Globus pallidus (tissue), 1 donor: Measurements from ENCODE around the gene SDHC.
"Not testable (repeated sequence)": the region's sequence is repeated elsewhere in the genome, so short reads cannot be mapped to it uniquely, and the experiment has no call there.

Experiments
- DNase-seq: peaks from one replicate; pipeline ENCODE4 v3.0.0-alpha.2; 2015; ENCODE audit warnings: low spot score

The SDHC gene

DNA sequence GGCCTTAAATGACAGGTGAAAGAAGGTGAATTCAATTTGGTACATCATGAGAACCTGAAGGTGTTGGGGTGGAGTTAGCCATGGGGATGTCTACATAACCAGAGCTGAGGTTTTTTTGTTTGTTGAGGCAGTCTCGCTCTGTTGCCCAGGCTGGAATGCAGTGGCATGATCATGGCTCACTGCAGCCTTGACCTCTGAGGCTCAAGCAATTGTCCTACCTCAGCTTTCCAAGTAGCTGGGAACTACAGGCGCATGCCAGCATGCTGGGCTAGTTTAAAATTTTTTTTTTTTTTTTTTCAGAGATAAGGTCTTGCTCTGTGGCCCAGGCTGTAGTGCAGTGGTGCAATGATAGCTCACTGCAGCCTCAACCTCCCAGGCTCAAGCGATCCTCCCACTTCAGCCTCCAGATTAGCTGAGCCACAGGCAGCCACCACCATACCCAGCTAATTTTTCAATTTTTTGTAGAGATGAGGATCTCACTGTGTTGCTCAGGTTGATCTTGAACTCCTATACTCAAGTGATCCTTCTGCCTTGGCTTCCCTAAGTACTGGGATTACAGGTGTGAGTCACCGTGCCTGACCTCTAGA lies 2.5 kb upstream of the SDHC start:
- no peak for DNase-seq

DNA sequence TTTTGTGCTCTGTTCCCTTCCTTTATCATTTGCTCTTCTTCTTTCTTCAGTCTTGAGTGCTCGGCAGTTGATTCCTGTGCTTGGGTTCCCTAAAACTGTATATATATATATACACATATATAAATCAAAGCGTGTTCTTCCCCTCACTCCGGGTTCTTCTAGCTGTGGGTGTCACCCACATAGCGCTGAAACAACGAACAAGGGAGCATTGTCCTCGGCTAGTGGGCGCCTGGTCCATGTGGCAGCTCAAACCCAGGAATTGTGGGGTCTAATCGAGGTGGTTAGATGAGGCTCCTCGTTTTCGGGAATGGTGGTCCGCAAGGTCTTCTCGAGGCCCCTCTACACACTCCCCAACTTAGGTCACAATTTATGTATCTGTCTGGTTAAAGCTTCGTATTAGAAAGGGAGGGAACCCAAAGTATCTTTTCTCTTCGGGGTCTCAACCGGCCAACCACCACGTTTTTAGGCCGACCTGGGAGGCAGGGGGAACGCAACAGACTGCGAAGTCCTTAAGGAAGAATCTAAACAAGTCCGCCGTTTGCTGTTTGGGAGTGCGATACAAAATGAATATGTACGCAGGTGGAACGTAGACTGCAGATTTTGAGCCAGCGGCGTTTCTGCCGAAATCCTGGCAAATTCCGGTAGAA lies 504 bp upstream of the SDHC start:
- peak; percentile 75 for DNase-seq

DNA sequence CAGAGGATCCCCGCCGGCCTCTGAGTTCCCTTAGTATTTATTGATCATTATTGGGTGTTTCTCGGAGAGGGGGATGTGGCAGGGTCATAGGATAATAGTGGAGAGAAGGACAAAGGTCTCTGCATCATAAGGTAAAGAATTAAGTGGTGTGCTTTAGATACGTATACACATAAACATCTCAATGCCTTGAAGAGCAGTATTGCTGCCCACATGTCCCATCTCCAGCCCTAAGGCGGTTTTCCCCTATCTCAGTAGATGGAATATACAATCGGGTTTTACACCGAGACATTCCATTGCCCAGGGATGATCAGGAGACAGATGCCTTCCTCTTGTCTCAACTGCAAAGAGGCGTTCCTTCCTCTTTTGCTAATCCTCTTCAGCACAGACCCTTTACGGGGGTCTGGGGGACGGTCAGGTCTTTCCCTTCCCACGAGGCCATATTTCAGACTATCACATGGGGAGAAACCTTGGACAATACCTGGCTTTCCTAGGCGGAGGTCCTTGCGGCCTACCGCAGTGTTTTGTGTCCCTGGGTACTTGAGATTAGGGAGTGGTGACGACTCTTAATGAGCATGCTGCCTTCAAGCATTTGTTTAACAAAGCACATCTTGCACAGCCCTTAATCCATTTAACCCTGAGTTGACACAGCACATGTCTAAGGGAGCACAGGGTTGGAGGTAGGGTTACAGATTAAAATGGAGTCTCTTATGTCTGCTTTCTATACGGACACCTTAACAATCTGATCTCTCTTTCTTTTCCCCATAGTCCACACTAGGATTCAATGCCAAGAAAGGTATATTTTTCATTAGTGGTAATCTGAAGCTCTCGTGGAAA lies 1.9 kb downstream of the SDHC start:
- DNase-seq = not testable (repeated sequence)

DNA sequence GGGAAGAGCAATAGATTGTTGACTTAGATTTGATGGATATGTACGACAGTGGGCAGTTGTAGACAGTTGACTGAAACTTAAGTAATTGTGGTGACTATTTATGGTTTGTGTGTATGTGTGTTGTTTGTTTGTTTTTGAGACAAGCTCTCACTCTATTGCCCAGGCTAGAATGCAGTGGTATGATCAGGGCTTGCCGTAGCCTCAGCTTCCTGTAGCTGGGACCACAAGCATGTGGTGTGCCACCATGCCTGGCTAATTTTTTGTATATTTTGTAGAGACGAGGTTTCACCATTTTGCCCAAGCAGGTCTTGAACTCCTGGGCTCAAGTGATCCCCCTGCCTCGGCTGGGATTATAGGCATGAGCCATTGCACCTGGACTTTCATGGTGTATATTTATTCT lies 9.8 kb downstream of the SDHC start:
- DNase-seq = no peak

DNA sequence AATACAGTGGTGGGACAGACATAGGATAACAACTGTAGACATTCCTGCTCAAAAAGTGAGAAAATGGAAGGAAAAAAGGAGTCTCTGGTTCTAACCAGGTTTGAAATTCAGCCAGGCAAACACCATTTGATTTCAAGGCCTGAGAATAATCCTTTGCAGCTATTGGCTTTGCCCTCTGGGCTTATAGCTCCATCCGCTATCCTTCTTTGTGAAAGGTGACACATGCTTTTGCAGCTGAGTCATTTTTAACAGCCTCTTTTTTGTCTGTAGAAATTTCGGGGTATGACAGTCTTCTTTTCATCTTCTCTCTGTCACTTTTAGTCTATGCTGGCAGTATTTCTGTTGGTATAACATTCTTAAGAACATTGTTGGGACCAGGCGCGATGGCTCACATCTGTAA lies 16.2 kb downstream of the SDHC start:
- DNase-seq = no peak

DNA sequence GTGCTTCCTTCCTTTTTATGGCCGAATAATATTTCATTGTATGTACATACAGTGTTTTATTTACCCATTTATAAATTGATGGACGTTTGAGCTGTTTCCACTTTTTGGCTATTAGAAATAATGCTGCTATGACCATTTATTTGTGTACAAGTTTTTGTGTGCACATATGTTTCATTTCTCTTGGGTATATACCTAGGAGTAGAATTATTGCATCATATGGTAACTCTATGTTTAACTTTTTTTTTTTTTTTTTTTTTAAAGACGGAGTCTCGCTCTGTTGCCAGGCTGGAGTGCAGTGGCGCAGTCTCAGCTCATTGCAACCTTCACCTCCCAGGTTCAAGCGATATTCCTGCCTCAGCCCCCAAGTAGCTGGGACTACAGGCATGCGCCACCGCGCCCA lies 19.0 kb downstream of the SDHC start:
- no peak for DNase-seq

DNA sequence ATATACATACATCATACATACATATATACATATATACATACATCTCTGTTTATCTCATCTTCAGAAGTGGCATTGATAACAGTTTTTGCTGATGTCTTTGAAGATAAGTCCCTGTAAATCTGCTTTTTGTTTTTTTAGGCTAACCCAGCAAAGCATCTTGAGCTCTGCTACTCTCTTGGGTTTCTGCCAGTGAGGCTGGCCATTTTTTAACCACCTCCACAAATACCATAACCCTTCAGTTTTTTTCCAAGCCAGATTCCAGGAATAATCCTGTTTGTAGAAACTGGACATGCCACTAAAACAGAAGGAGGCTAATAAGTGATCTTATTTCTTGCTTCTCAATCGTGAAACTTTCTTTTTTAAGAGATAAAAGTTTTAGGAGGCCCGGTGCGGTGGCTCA lies 21.6 kb downstream of the SDHC start:
- no peak for DNase-seq

DNA sequence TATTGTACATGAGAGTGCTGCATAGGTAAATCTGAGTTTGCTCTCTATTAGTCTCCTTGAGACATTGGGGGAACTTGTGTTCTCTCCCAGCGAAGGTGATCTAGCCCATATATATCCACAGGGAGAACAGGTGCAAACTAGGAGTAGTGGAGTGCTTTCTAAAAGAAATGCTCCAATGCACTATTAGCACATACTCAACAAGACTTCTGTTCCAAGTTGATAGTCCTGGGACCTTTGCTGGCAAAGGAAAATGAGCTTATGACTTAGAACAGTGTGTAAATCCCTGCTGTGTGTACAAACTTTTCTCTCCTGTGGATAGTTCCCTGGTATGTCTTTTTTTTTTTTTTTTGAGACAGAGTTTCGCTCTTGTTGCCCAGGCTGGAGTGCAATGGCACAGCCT lies 28.0 kb downstream of the SDHC start:
- DNase-seq = no peak

DNA sequence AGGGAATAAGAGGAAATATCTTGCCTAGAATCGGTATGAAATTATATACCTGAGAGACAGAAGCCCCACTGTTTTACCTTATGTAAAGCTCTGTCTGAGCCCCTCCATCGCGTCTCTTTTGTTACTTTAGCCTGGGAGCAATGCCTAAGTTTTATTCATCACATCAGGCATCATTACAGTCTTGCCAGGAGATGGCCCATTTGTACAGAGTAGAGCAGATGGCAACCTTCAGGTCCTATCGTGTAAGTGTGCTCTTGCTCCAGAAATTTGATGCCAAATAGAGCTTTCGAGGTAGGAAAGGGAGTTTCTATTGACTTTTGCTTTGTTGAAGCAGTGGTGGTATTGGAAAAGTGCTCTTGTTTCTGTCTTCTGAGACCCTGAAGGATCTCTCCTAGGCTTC lies 28.6 kb downstream of the SDHC start:
- DNase-seq = no peak

DNA sequence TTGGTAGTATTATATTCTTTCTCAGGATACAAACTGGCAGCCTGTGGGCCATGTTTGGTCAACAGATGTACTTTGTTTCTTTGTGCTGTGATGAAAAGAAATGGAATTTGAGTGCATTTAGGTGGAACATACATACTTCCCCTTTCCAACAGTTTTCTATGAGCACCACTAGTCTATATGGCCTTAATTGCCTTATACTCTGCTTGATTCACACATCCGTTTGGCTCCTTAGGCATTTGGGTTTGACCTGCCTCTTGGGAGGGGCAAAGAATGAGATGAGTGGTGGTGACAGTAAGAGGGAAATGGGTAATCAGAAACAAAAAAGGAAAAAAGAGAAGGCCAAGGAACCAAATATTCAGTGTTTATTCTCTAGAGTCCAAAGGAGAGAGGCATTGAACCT lies 36.5 kb downstream of the SDHC start:
- no peak for DNase-seq

DNA sequence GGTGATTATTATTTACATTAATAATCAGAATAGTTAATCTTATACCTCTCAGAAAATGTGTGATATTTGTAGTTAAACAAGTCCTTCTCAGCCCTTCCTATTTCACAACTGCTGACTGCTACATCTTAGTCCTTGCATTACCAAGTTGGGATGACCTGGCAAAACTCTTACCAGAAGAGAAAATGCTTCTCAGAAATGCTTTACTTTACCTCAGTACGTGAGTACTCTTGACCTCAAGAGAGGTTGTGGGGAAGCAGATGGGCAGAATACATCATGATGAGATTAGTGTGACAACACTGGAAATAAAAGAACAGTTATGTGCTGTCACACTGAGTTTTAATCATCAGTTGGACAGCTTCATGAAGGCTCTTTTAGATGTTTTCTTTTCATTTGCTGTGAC lies 37.3 kb downstream of the SDHC start:
- DNase-seq = no peak

DNA sequence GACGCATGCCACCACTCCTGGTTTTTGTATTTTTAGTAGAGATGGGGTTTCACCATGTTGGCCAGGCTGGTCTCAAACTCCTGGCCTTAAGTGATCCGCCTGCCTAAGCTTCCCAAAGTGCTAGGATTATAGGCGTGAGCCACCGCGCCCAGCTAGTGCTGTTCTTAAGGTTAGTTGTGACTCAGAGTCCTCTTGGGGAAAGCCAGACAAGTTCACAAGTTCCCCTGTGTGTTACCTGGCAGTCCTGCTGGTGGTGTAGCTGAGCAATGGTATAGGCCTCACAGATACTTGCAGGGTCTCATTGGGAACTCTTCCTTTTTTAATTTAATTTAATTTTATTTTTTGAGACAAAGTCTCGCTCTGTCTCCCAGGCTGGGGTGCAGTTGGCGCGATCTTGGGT lies 42.9 kb downstream of the SDHC start:
- DNase-seq = no peak

DNA sequence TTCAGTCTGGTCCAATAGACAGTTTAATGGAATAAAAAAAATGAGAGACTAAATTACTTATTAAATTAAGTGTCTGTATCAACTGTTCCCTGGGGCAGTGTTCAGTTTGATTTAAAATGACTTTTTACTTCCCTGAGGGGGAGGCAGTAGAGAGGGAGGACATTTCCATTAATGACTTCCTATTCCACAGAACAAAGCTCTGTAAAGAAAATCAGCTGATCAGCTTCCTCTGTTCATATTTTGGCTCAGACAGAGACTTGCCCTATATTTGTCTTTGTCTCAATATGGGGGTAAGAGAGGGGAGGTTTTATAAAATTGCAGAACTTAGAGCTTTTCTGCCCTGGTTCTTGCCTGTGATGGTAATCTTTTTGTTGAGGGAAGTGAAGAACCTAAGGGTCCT lies 45.1 kb downstream of the SDHC start:
- peak; percentile 43 for DNase-seq

DNA sequence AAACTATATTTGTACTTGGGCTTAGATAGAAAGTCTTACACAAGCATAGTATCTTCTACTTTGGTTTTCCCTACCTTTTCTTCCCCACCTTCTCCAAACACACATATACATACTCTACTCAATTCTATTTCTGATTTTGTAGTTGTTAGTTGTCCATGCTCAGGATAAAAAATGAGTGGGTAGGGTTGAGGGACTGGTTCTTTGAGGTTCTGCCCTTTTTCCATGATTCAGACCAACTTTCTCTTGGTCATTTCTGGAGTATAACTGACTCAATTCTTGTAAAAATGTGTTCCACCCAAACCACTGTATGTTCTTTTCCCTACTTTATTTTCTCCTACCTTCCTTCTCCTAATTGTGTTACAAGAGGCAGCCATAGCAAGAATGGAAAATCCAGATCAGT lies 50.2 kb downstream of the SDHC start:
- DNase-seq = no peak

DNA sequence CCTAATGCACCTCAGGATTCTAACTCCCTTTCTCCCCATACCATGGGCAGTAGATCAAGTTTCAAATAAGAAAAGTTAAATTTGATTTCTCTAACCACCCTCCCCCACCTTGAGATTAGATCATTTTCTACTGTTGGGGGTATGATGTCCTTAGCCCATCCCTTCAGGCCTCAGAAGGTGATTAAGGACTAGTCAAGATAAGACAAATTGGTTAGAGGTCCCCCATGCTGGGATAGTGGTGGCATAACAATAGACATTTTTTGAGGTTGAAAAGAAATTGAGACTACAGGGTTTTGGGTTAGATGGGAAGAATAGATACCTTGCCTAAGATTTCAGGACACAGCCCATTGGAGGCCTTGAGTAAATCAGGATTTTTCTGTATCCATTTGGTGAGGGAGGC lies 51.0 kb downstream of the SDHC start:
- DNase-seq = no peak

DNA sequence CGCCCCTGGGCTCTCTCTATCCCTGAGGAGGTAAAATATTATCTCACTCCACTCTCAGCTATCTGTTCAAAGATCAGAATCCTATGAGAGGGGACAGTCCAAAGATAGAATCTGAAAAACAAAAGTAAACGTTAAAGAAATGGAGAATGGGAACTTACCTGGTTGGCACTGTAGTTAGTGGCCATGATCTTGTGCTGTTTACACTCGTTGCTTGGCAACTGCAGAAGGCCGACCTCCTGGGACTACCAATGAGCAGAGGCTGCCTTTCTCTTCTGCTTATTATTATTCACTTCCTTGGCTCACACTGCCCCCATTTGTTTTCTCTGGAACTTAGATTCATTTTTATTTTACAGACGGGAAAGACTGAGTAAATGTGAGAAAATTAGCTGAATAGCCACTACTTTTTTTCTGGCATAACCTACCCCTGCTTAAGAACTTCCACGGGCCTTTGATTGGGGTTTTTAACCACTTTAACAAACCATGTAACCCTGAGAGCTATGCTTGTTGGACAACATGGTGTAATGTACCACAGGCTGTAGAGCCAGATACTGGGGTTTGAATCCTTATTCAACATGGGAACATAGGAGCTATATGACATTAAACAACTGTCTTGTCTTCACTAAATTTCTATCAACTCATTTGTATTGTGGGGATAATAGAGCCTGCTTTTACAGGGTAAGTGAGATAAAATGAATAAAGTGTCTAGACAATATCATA lies 53.7 kb downstream of the SDHC start, which contains the start of gene CFAP126:
TSS of gene CFAP126 (minus strand) at position 193 of the 717 bp plus-strand sequence. CDS start at position 185, 8 bp downstream.
- peak; percentile 81 for DNase-seq

DNA sequence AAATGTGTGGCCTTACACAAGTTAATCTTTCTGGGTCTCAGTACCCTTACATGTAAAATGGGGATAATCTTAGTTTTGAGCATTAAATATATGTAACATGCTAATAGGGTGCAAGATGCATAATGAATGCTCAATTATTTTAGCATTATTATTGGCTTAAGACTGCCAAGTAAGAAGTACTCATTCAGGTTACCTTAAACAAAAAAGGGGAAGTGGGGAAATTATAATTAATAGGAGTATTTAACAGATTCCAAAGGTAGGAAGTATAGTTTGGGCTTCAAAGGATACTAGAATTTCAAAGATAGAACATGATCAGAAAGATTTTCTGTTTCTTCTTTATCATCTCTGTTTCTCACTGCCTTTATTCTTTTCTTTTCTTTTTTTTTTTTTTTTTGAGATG lies 59.3 kb downstream of the SDHC start:
- no peak for DNase-seq

DNA sequence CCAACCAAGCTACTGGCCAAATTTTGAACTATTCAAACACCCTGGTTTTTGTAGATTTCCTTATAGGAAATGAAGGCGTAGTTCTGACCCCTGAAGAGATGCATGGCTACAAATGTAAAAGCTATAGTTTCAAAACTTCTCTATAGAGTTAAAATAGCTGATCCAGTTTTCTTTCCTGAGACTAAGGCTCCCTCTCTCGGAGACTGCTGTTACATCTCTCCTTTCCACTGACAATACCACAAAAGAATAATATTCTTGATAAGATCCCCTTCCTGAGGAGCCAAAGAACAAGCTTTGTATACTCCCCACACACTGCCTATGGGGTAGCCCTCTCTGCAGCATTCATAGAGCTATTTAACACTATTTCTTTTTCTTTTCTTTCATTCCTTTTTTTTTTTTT lies 60.2 kb downstream of the SDHC start:
- DNase-seq = no peak

DNA sequence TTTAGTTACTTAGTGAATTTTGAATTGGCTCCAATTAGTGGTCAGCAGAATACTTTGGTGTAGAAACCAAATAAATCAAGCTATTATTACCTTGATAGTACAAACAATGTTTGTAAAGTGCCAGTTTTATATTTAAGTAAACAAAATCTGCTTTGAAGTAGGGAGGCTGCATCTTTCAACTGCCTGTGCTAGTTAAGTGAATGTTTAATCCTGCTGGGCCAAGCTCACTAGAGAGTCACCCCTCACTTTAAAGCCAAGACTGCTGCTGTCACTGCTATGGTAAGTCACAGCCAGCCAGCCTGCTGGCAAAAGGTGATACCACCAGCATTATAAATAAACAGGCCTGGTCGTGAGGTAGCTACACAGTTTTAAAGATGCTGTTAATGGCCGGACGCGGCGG lies 63.8 kb downstream of the SDHC start:
- DNase-seq = no peak

DNA sequence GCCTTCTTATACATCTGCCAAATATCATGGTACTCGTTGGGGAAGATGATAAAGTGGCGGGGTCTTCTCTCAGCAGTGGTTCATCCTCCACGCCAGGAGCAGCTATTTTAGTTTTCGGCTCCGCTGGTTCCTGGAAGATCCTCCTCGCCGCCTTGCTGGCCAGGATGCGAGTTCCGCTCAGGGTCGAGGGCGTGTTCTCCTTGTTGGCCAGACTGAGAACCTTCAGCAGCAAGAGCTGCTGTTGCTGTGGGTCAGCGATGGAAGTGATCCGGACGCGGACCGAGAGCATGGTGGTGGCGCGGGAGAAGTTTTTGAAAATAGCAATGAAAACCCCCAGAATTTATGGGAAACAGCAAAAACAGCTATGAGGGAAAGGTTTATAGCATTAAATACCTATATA lies 64.9 kb downstream of the SDHC start:
- DNase-seq = no peak

DNA sequence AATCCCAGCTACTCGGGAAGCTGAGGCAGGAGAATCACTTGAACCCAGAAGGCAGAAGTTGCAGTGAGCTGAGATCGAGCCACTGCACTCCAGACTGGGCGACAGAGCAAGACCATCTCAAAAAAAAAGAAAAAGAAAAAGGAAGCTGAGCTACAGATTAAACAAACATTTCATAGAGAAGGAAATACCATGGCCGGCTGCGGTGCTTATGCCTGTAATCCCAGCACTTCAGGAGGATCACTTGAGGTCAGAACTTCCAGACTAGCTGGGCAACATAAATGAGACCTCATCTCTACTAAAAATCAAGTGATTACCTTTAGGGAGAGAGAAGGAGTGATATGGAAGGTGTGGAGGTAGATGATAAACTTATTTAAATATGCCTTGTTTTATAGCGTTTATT lies 67.5 kb downstream of the SDHC start:
- no peak for DNase-seq

DNA sequence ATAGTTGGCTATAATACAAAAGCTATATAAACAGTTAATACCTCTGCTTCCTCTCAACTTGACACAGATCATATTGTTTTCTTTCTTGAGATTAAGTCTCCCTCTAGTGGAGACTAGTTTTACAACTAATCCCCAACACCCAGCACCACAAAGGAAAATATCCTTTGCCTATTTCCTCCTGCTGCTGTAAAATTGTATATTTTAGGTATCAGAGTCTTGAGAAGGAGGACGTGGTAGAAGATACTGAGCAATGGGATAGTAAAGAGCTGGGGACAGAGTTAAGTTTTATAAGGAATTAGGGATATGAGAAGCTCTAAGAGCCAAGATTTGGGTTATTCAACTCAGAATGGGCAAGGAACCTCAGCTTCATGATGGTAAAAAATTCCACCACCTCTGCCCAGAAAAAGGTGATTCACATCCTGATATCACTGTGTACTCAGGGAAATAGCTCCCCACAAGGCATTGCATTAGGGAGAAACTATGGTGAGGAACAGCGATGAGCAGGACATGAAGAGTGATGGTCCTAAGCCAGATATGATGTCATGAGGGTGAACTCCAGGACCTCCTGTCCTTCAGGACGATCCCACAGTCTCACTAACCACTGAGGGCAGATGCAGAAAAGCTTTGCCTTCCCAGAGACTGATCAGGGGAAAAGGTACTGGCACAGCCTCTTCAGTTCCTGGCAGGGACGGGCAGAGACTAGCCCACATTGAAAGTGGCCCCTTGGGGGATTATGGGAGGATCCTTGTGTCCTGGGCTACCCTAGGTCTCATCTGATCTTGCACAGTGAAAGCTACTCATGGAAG lies 68.2 kb downstream of the SDHC start:
- DNase-seq = peak; percentile 66
